ENCODE results near the gene KRT71. TPM values are rescaled to one million over a fixed set of nuclear protein-coding genes. Genes with fewer than 3 reads are reported as not detected.

KRT71 gene
- total RNA-seq, 1 experiment from 2014 or later: not detected

GRCh38 chr12:52566847-52567291 lies 13.9 kb upstream of the KRT71 start:
- Histone ChIP-seq H3K4me3 (no peak overlapping the region), H3K27ac (no peak overlapping the region), H3K4me1 (replicated peaks) (no peaks in the 10 kb centered on the region), H3K36me3 (no peaks in the 10 kb centered on the region), H3K27me3 (replicated peaks) (peaks cover 24% of the 10 kb centered on the region), H3K9me3 (replicated peaks) (no peaks in the 10 kb centered on the region)
- no peak for DNase-seq (ENCODE audit: low read depth in 1 of 2, low spot score in 2 of 2)

- no peaks in the 10 kb centered on the region for H3K36me3 ChIP-seq
- no peaks in the 10 kb centered on the region for H3K9me3 ChIP-seq (replicated peaks)
- no peaks in the 10 kb centered on the region for H3K4me1 ChIP-seq (replicated peaks)
- no peak overlapping the region for H3K4me3 ChIP-seq
- no peak overlapping the region for H3K27ac ChIP-seq
- DNase-seq (ENCODE audit: low read depth in 1 of 2, low spot score in 2 of 2): no peak
- H3K27me3 ChIP-seq (replicated peaks): peaks cover 13% of the 10 kb centered on the region
These were observed 11.6 kb upstream of the KRT71 start for GRCh38 chr12:52564582-52564981.

GRCh38 chr12:52561880-52562449 lies 9.0 kb upstream of the KRT71 start:
- H3K9me3 ChIP-seq (replicated peaks): no peaks in the 10 kb centered on the region
- H3K27me3 ChIP-seq (replicated peaks): peaks cover 21% of the 10 kb centered on the region
- DNase-seq (ENCODE audit: low read depth in 1 of 2, low spot score in 2 of 2): no peak

GRCh38 chr12:52559979-52560378 lies 7.0 kb upstream of the KRT71 start:
- H3K36me3 ChIP-seq: no peaks in the 10 kb centered on the region
- peaks cover 28% of the 10 kb centered on the region for H3K27me3 ChIP-seq (replicated peaks)
- DNase-seq (ENCODE audit: low read depth in 1 of 2, low spot score in 2 of 2): no peak
- H3K4me1 ChIP-seq (replicated peaks): no peaks in the 10 kb centered on the region
- no peak overlapping the region for H3K27ac ChIP-seq
- H3K9me3 ChIP-seq (replicated peaks): no peaks in the 10 kb centered on the region
- H3K4me3 ChIP-seq: no peak overlapping the region

More at GRCh38 chr12:52561880-52562449, 9.0 kb upstream of the KRT71 start:
- Histone ChIP-seq H3K4me3 (no peak overlapping the region), H3K4me1 (replicated peaks) (no peaks in the 10 kb centered on the region), H3K27ac (no peak overlapping the region), H3K36me3 (no peaks in the 10 kb centered on the region)

GRCh38 chr12:52558781-52559445 lies 6.0 kb upstream of the KRT71 start:
- H3K9me3 ChIP-seq (replicated peaks): no peaks in the 10 kb centered on the region
- no peaks in the 10 kb centered on the region for H3K36me3 ChIP-seq
- H3K27ac ChIP-seq: no peak overlapping the region
- no peak for DNase-seq (ENCODE audit: low read depth in 1 of 2, low spot score in 2 of 2)
- H3K4me1 ChIP-seq (replicated peaks): no peaks in the 10 kb centered on the region
- H3K4me3 ChIP-seq: no peak overlapping the region
- peaks cover 28% of the 10 kb centered on the region for H3K27me3 ChIP-seq (replicated peaks)

- Histone ChIP-seq H3K27me3 (replicated peaks) (peaks cover 27% of the 10 kb centered on the region), H3K4me3 (no peak overlapping the region), H3K27ac (no peak overlapping the region), H3K4me1 (replicated peaks) (no peaks in the 10 kb centered on the region), H3K36me3 (no peaks in the 10 kb centered on the region), H3K9me3 (replicated peaks) (no peaks in the 10 kb centered on the region)
- no peak for DNase-seq (ENCODE audit: low read depth in 1 of 2, low spot score in 2 of 2)
These were observed 4.5 kb upstream of the KRT71 start for GRCh38 chr12:52557476-52557875.

GRCh38 chr12:52555577-52555976 lies 2.6 kb upstream of the KRT71 start:
- H3K27me3 ChIP-seq (replicated peaks): peaks cover 31% of the 10 kb centered on the region
- no peaks in the 10 kb centered on the region for H3K9me3 ChIP-seq (replicated peaks)
- DNase-seq (ENCODE audit: low read depth in 1 of 2, low spot score in 2 of 2): no peak
- no peak overlapping the region for H3K4me3 ChIP-seq
- H3K27ac ChIP-seq: no peak overlapping the region
- H3K4me1 ChIP-seq (replicated peaks): no peaks in the 10 kb centered on the region
- H3K36me3 ChIP-seq: no peaks in the 10 kb centered on the region

GRCh38 chr12:52552055-52552454 lies 890 bp downstream of the KRT71 start:
- Histone ChIP-seq H3K9me3 (replicated peaks) (no peaks in the 10 kb centered on the region), H3K27ac (no peak overlapping the region), H3K4me3 (no peak overlapping the region), H3K27me3 (replicated peaks) (peaks cover 25% of the 10 kb centered on the region), H3K36me3 (no peaks in the 10 kb centered on the region), H3K4me1 (replicated peaks) (no peaks in the 10 kb centered on the region)
- no peak for DNase-seq (ENCODE audit: low read depth in 1 of 2, low spot score in 2 of 2)

GRCh38 chr12:52551216-52551865 lies 1.6 kb downstream of the KRT71 start:
- no peaks in the 10 kb centered on the region for H3K4me1 ChIP-seq (replicated peaks)
- DNase-seq (ENCODE audit: low read depth in 1 of 2, low spot score in 2 of 2): no peak
- no peak overlapping the region for H3K4me3 ChIP-seq
- peaks cover 21% of the 10 kb centered on the region for H3K27me3 ChIP-seq (replicated peaks)
- H3K36me3 ChIP-seq: no peaks in the 10 kb centered on the region
- H3K9me3 ChIP-seq (replicated peaks): no peaks in the 10 kb centered on the region
- H3K27ac ChIP-seq: no peak overlapping the region

- H3K27ac ChIP-seq: no peak overlapping the region
- H3K27me3 ChIP-seq (replicated peaks): peaks cover 9% of the 10 kb centered on the region; the same call in 1 of the 2 replicates
- H3K4me1 ChIP-seq (replicated peaks): no peaks in the 10 kb centered on the region
- no peaks in the 10 kb centered on the region for H3K9me3 ChIP-seq (replicated peaks)
- DNase-seq (ENCODE audit: low read depth in 1 of 2, low spot score in 2 of 2): no peak
- no peaks in the 10 kb centered on the region for H3K36me3 ChIP-seq
- no peak overlapping the region for H3K4me3 ChIP-seq
These were observed 6.8 kb downstream of the KRT71 start for GRCh38 chr12:52546126-52546525.

- no peak overlapping the region for H3K4me3 ChIP-seq
- no peaks in the 10 kb centered on the region for H3K36me3 ChIP-seq
- H3K27ac ChIP-seq: no peak overlapping the region
These were observed 8.7 kb downstream of the KRT71 start for GRCh38 chr12:52543985-52544883.

GRCh38 chr12:52542785-52543318 lies 10.1 kb downstream of the KRT71 start:
- Histone ChIP-seq H3K4me3 (no peak overlapping the region), H3K9me3 (replicated peaks) (no peaks in the 10 kb centered on the region), H3K27ac (no peak overlapping the region), H3K4me1 (replicated peaks) (peaks cover 14% of the 10 kb centered on the region), H3K36me3 (no peaks in the 10 kb centered on the region), H3K27me3 (replicated peaks) (no peaks in the 10 kb centered on the region)
- DNase-seq (ENCODE audit: low read depth in 1 of 2, low spot score in 2 of 2): no peak

More at GRCh38 chr12:52543985-52544883, 8.7 kb downstream of the KRT71 start:
- Histone ChIP-seq H3K4me1 (replicated peaks) (peaks cover 3% of the 10 kb centered on the region), H3K27me3 (replicated peaks) (no peaks in the 10 kb centered on the region), H3K9me3 (replicated peaks) (no peaks in the 10 kb centered on the region)
- DNase-seq (ENCODE audit: low read depth in 1 of 2, low spot score in 2 of 2): no peak

GRCh38 chr12:52542157-52542556 lies 10.8 kb downstream of the KRT71 start:
- no peak overlapping the region for H3K27ac ChIP-seq
- no peaks in the 10 kb centered on the region for H3K27me3 ChIP-seq (replicated peaks)
- H3K4me1 ChIP-seq (replicated peaks): peaks cover 14% of the 10 kb centered on the region
- no peaks in the 10 kb centered on the region for H3K36me3 ChIP-seq
- H3K4me3 ChIP-seq: no peak overlapping the region
- no peaks in the 10 kb centered on the region for H3K9me3 ChIP-seq (replicated peaks)
- no peak for DNase-seq (ENCODE audit: low read depth in 1 of 2, low spot score in 2 of 2)
